NCI-H446 (cell line): ENCODE results near the gene KRTCAP3.
"Not testable (repeated sequence)": the region's sequence is repeated elsewhere in the genome, so short reads cannot be mapped to it uniquely, and the experiment has no call there.

Source experiments
- DNase-seq, 2 experiments: peaks; one replicate each; lab custom pipeline; 2025; lab: John Stamatoyannopoulos, UW

The KRTCAP3 gene

DNA sequence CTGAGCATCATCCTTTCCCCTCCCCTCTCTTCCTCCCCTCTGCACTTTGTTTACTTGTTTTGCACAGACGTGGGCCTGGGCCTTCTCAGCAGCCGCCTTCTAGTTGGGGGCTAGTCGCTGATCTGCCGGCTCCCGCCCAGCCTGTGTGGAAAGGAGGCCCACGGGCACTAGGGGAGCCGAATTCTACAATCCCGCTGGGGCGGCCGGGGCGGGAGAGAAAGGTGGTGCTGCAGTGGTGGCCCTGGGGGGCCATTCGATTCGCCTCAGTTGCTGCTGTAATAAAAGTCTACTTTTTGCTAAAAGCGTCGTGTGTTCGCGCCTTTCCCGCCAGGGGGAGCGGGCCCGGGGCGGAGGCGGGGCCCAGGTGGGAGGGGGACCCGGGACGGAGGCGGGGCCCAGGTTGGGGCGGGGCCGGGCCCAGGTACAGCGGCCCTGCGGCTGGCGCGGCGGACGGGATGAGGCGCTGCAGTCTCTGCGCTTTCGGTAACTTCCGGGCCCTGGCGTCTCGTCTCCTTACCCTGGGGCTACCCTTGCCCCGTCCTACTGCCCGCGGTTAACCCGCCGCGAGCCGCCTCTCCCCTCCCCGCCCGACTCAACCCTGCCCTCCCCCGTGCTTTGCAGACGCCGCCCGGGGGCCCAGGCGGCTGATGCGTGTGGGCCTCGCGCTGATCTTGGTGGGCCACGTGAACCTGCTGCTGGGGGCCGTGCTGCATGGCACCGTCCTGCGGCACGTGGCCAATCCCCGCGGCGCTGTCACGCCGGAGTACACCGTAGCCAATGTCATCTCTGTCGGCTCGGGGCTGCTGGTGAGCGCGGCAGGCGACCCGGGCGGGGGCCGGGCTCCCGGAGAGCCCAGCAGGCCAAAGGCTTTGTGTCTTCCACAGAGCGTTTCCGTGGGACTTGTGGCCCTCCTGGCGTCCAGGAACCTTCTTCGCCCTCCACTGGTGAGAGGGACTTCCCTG lies at the start of gene KRTCAP3:
Gene KRTCAP3, plus strand, starts transcription at position 424 of the 962 bp plus-strand sequence. Its CDS starts 32 bp downstream, at position 456.
- DNase-seq = no peak

- DNase-seq = no peak
Measured at GRCh38 chr2:27393225-27393624, 49.0 kb upstream of the KRTCAP3 start.

GRCh38 chr2:27398962-27399361 lies 43.2 kb upstream of the KRTCAP3 start:
- DNase-seq = no peak

DNA sequence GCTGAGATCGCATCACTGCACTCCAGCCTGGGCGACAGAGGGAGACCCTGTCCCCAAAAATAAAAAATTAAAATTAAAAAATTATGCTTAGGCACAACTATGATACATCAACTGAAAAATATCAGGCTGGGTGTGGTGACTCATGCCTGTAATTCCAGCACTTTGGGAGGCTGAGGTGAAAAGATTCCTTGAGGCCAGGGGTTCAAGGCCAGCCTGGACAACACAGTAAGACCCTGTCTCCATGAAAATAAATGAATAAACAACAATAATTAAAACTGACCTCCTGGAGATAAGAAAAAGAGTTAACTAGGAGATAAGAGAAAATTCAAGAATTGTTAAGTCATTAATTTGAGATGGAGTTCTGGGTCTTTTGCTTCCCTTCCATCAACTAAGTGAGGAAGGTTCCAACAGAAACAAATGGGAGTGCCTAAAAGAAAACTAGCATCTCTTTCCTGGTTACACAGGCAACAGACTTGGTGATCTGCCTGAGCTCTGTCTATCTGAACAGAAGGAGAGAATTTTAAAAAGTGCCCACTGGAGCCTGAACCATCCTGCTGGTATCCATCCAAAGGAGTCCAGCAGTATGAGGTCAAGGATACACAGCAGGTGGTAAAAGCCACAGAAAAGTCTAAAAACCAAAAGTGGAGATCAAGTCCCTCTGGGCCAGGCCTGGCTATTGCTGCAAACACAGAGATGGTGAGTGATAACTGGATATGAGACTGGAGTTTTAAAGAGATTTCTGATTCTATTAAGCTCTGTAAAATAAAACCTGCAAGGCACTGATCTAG lies 41.6 kb upstream of the KRTCAP3 start:
- no peak for DNase-seq

GRCh38 chr2:27407798-27408491 lies 34.2 kb upstream of the KRTCAP3 start:
- DNase-seq = peak in 1 of 2 experiments; percentile 46

DNA sequence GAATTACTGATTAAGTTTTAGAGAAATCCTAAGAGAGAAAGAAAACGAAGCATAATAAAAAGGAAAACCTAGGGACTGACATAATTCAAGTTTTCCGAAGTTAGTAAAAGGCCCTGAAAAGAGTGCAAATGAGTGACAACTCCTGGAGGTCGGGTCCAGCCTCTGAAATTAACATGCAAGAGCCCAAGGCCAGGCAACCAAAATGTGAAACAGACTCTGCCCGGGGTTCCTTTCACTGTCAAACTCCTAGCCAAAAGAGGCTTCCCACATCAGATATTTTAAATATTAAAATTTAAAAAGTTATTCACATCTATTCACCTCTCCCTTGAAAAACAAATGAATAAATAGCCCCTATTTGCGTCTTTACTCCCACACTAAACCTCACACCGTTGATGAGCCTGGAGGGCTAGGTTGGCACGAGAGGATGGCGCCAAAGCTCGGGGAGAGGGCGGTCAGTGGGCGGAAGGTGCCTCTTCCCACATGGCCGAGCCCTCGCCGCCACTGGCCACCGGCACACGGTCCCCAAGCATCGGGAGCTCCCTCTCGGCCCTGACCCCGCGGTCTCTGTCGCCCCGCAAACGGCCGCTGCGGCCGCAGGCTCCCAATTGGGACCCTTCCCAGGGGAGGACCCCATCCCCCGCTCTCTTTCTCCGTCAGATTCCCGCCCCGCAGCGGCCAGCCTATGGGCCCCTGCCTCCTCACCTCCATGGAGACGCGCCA lies 33.4 kb upstream of the KRTCAP3 start:
- DNase-seq = peak in 1 of 2 experiments; percentile 12

- DNase-seq = peak; percentile 76 to 95
Measured at GRCh38 chr2:27409321-27410073, 32.7 kb upstream of the KRTCAP3 start, which contains the start of gene PPM1G. Gene PPM1G, minus strand, starts transcription at chr2:27409591. Its CDS starts 169 bp downstream, at chr2:27409422.

GRCh38 chr2:27412419-27413152 lies 29.6 kb upstream of the KRTCAP3 start:
- DNase-seq = no peak

DNA sequence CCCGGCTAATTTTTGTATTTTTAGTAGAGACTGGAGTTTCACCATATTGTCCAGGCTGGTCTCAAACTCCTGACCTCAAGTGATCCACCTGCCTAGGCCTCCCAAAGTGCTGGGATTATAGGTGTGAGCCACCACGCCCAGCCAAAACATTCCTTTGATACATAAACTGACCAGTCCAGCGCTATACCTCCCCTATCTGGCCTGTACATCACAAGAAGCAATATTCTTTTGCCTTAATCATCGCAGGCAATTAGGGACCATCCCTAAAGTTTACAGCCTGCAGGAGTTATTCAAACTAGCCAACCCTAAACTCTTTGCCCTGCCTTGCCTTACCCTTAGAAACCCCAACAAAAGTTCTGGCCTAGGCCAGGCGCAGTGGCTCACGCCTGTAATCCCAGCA lies 26.0 kb upstream of the KRTCAP3 start:
- no peak for DNase-seq

DNA sequence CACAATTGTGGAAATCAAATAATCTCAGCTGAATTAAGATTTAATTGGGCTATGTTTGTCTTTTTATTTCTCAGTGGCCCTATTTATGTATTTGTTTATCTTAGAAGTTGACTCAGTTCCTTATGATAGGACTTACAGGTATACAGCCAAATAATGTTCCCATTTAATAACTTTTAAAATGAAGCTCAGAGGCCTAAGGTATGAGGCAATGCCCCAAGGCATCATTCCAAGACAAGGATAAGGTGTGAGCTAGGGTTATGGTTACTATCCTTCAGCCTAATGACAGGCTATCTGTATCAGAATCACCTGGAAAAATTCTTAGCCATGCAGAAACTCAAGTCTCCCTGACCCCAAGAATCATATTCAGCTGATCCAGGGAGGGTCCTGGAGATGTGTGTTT lies 21.2 kb upstream of the KRTCAP3 start:
- DNase-seq = no peak

DNA sequence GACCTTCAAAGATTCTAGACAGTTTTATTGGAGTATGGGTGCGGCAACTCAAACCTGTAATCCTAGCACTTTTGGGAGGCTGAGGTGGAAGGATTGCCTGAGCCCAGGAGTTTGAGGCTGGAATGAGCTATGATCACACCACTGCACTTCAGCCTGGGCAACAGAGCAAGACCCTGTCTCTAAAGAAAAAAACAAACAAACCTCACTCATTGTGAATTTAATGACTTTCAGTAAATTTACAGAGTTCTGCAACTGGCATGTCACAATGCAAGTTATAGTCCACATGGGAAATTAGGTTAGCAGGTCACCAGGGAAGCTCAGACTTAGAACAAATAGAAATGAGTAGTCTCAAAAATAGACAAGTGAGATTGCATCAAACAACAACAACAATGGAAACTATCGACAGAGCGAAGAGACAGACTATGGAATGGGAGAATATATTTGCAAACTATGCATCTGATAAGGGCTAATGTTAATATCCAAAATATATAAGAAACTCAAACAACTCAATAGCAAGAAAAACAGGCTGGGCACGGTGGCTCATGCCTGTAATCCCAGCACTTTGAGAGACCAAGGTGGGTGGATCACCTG lies 20.4 kb upstream of the KRTCAP3 start:
- no peak for DNase-seq

DNA sequence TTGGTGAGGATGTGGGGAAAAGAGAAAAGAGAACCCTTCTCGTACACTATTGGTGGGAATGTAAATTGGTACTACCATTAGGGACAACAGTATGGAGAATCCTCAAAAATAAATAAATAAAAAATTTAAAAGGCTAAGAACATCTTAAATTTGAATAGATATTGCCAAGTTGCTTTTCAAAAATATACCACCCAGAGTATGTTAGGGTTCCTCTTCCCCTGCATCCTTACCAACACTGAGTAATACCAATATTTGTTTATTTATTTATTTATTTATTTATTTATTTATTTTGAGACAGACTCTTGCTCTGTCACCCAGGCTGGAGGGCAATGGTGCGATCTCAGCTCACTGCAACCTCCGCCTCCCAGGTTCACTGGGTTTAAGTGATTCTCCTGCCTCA lies 19.2 kb upstream of the KRTCAP3 start:
- DNase-seq = no peak

- not testable (repeated sequence) for DNase-seq
Measured at GRCh38 chr2:27425039-27425438, 17.1 kb upstream of the KRTCAP3 start.

- DNase-seq = no peak
Measured at GRCh38 chr2:27427863-27428212, 14.3 kb upstream of the KRTCAP3 start.

- DNase-seq = peak; percentile 76 to 94
Measured at GRCh38 chr2:27428213-27428977, 13.8 kb upstream of the KRTCAP3 start, which contains the start of gene NRBP1. Gene NRBP1, plus strand, starts transcription at chr2:27428631. Its CDS starts 4,643 bp downstream, at chr2:27433274.

- DNase-seq = peak in 1 of 2 experiments; percentile 77
Measured at GRCh38 chr2:27428978-27429541, 13.1 kb upstream of the KRTCAP3 start.

- DNase-seq = no peak
Measured at GRCh38 chr2:27431395-27431794, 10.8 kb upstream of the KRTCAP3 start.

DNA sequence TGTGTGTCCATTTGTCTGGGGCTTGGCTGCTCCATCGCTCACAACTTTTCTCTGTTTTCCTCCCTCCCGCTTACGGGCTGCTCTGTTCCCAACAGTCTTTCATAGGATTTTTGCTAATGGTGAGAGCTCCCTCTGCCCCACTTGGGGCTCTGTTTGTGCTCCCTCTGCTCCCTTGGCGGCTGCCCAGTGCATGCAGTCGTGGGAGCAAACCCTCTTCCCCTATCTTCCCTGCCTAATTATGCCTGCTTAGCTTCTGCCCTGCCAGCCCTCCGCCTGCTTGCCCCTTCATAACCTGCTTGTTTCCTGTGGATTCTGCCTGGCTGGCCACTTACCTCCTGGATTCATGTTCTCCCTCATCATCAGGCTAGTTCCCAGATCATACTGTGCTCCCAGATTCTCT lies 6.6 kb upstream of the KRTCAP3 start:
- DNase-seq = no peak
